ENCODE measurements around the gene OR2C3. TPM values are rescaled to one million over a fixed set of nuclear protein-coding genes. Genes with fewer than 3 reads are reported as not detected.

OR2C3 gene
- total RNA-seq (2021; ENCODE audit: unreplicated experiment), result not detected
- polyA plus RNA-seq (2012), result not detected in 2 replicates
- Bru-seq, nascent RNA, result not detected
- not detected for BruChase-seq, experiment 1, labeled RNA remaining after a 6-hour chase
- not detected for BruChase-seq, experiment 2, labeled RNA remaining after a 2-hour chase
- long read RNA-seq, result 0 reads

GRCh38 chr1:247536340-247536739 is at the start of gene OR2C3:
Gene OR2C3 (minus strand): TSS chr1:247536440. CDS start chr1:247532511, 3,929 bp downstream.
- CTCF ChIA-PET, result no interaction called here
- Histone ChIP-seq H3K36me3 (ENCODE audit: control insufficient read depth in 1 of 2, insufficient read depth in 2 of 2, low read length in 2 of 2) (no peaks in the 10 kb centered on the region), H3K27me3 (ENCODE audit: insufficient read depth, low read length) (0 out of 2 replicates have a peak, but pooled peaks cover 4% of the 10 kb centered on the region), H3K4me3 (replicated peaks in 1 of 2; ENCODE audit: low read depth in 1 of 2, low read length in 2 of 2) (no peak within 1 kb of the TSS), H3K4me2 (ENCODE audit: low read length) (no peak within 1 kb of the TSS), H3K4me1 (ENCODE audit: control insufficient read depth in 1 of 2, insufficient read depth in 2 of 2, low read length in 2 of 2) (no peaks in the 10 kb centered on the region), H3K79me2 (ENCODE audit: insufficient read depth, low read length) (no peaks in the 10 kb centered on the region), H4K20me1 (ENCODE audit: insufficient read depth) (no peaks in the 10 kb centered on the region), H3K9me2 (ENCODE audit: insufficient read depth) (no peaks in the 10 kb centered on the region), H3K9me3 (ENCODE audit: control insufficient read depth in 1 of 2, insufficient read depth in 1 of 2, low read depth in 1 of 2, low read length in 2 of 2) (no peaks in the 10 kb centered on the region), H2AFZ (ENCODE audit: low read depth, low read length, poor library complexity, severe bottlenecking) (no peak within 1 kb of the TSS), H3K27ac (ENCODE audit: low read depth, low read length) (no peak within 1 kb of the TSS), H3K9ac (ENCODE audit: low read length) (no peak within 1 kb of the TSS)
- TF ChIP-seq ZNF274 (IDR thresholded peaks at IDR 0.05; ENCODE audit: low read depth, low read length) (no peak), MAX (IDR thresholded peaks at IDR 0.05) (no peak), SRF (IDR thresholded peaks at IDR 0.05; ENCODE audit: low read depth) (no peak), CEBPB (IDR thresholded peaks at IDR 0.05; ENCODE audit: low read depth) (no peak), CTCF (IDR thresholded peaks at IDR 0.05 in 2 of 3, conservative IDR thresholded peaks at IDR 0.05 in 1 of 3; ENCODE audit: borderline replicate concordance in 1 of 3, insufficient read depth in 1 of 3, low read depth in 2 of 3, low read length in 2 of 3) (no peak), POLR2A (IDR thresholded peaks at IDR 0.05; ENCODE audit: borderline replicate concordance, extremely low read depth, insufficient read depth, insufficient read length) (no peak), REST (IDR thresholded peaks at IDR 0.05; ENCODE audit: low read depth) (no peak), FOSL1 (IDR thresholded peaks at IDR 0.05; ENCODE audit: low read depth) (no peak), SP1 (IDR thresholded peaks at IDR 0.05; ENCODE audit: low read depth) (no peak), JUND (IDR thresholded peaks at IDR 0.05) (no peak), ZBTB33 (IDR thresholded peaks at IDR 0.05; ENCODE audit: extremely low read depth, insufficient replicate concordance, low read length) (no peak), POLR2AphosphoS5 (IDR thresholded peaks at IDR 0.05; ENCODE audit: low read depth, low read length) (no peak), RAD21 (IDR thresholded peaks at IDR 0.05; ENCODE audit: low read depth) (no peak), EGR1 (IDR thresholded peaks at IDR 0.05; ENCODE audit: low read depth) (no peak), TCF7L2 (IDR thresholded peaks at IDR 0.05; ENCODE audit: borderline replicate concordance, extremely low read depth, insufficient read depth, insufficient read length) (no peak), YY1 (IDR thresholded peaks at IDR 0.05; ENCODE audit: extremely low read depth, insufficient replicate concordance, low read depth, low read length) (no peak), ZFX (IDR thresholded peaks at IDR 0.05) (no peak), EZH2 (IDR thresholded peaks at IDR 0.05) (no peak)
- TF ChIP-seq, protein P1, sequence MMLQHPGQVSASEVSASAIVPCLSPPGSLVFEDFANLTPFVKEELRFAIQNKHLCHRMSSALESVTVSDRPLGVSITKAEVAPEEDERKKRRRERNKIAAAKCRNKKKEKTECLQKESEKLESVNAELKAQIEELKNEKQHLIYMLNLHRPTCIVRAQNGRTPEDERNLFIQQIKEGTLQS (IDR thresholded peaks at IDR 0.05), result no peak
- intact Hi-C loops (cut with micrococcal nuclease), result no loop called here
- ATAC-seq (no peak), DNase-seq (ENCODE audit: low read depth, low spot score) (no peak)
- RAD21 ChIA-PET (ENCODE audit: low non-redundant PET in 1 of 2, low total read pairs in 2 of 2, uncharacterized antibody in 2 of 2, unreplicated experiment in 2 of 2), result no interaction called here
- no TSS peak for BruUV-seq (replicated peaks)
- POLR2A ChIA-PET, result no interaction called here

Measured in HCT116 (cell line).